GM18505 (cell line): ENCODE measurements around the gene ITM2B.
"Not testable (repeated sequence)": the region's sequence is repeated elsewhere in the genome, so short reads cannot be mapped to it uniquely, and the experiment has no call there.

Experiments used
- ATAC-seq: cut with Tn5 transposase; IDR thresholded peaks from one replicate; pipeline ENCODE4 v1.9.1; 2021; ENCODE audit not compliant: unreplicated experiment
- POLR2A ChIP-seq: IDR thresholded peaks from 4 replicates; pipeline ENCODE4 v1.6.1; 2011; ENCODE audit warnings: borderline replicate concordance; ENCODE audit not compliant: insufficient read depth, insufficient read length; ENCODE audit errors: extremely low read depth

The ITM2B gene

GRCh38 chr13:48233046-48233888 lies at the start of gene ITM2B:
Gene ITM2B, plus strand, starts transcription at chr13:48233206. Its CDS starts 155 bp downstream, at chr13:48233361.
- ATAC-seq, result peak; percentile 48
- TF ChIP-seq POLR2A, result peak; percentile 36

GRCh38 chr13:48184260-48184659 lies 48.7 kb upstream of the ITM2B start:
- no peak for TF ChIP-seq POLR2A
- no peak for ATAC-seq

DNA sequence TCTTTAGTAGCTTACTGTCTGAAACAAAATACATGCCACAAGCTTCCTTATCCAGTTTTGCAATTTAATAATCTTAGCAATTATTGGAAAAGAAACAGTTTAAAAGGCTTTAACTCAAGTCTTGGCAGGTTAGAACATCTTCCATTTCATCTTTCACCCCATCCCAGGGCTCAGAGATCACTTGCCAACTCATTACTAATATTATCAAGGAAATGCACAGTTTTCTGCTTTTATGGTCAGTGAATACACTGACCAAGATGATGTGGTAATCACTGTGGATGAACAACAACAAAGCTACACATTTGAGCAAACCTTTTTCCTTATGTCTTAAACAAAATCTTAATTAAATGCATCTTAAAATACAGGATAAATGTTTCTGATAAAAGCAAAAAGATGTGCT lies 48.0 kb upstream of the ITM2B start:
- no peak for ATAC-seq
- TF ChIP-seq POLR2A, result no peak

- no peak for ATAC-seq
- TF ChIP-seq POLR2A, result no peak
Measured at GRCh38 chr13:48186722-48187121, 46.3 kb upstream of the ITM2B start.

DNA sequence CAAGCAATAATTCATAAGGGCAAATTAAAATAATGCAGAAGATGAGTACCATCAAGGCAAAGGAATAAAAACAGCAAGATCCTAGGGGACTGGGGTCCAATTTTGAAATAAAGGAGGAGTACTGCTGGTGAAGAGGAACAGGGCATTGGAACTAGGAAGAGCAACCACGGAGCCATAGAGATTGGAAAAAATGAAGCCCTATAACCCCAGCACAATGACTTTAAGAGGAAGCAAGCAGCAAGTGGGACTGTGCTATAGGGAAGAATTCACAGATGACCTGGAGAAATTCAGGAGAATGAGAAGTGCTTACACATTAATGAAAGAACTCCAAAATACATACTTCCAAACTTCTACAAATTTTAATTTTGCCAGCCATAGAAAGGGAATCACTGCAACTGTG lies 44.9 kb upstream of the ITM2B start:
- no peak for TF ChIP-seq POLR2A
- ATAC-seq, result no peak

GRCh38 chr13:48188601-48189000 lies 44.4 kb upstream of the ITM2B start:
- no peak for ATAC-seq
- TF ChIP-seq POLR2A, result no peak

GRCh38 chr13:48189171-48189570 lies 43.8 kb upstream of the ITM2B start:
- TF ChIP-seq POLR2A, result no peak
- no peak for ATAC-seq

DNA sequence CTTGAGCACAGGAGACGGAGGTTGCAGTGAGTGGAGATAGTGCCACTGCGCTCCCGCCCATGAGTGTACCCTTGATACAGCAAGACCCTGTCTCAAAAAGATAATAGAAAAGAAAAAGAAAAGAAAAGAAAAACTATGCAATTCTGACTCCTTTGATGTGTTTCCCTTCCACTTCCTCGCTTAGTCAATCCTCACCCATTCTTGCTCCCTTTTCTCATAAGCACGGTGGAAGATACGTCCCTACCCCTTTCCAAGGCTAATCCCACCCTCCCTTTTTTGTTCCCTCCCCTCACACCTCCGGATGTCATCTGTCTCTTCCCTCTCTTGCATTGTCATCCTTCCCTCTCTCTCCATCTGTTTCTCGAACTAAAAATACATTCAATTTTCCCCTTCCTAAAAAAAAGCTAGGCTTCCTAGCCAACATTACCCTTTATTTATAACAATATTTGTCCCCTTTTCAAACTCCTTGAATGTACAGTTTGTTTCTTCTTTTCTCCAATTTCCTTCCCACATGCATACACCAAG lies 40.5 kb upstream of the ITM2B start:
- ATAC-seq, result no peak

DNA sequence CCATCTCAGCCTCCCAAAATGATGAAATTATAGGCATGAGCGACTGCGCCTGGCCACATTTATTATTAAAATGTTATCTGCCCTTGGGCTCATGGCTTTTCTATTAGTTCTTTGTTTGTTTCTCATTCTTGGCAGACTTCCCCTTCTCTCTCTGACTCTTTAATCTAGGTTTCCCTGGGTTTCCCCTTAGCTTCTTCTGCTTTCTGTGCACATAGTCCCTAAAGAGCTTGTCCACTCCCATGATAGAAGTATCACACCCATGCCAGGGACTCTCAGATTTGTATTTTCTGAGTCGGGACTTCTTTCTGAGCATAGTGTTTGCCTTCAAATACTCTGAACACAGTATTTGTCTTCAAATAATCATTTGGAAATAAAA lies 38.6 kb upstream of the ITM2B start:
- ATAC-seq, result peak; percentile 74
- TF ChIP-seq POLR2A, result no peak

More for the DNA sequence above, 40.5 kb upstream of the ITM2B start:
- TF ChIP-seq POLR2A, result no peak

GRCh38 chr13:48199404-48199946 lies 33.5 kb upstream of the ITM2B start:
- ATAC-seq, result no peak
- TF ChIP-seq POLR2A, result no peak

- ATAC-seq, result no peak
- no peak for TF ChIP-seq POLR2A
Measured at GRCh38 chr13:48201044-48201443, 32.0 kb upstream of the ITM2B start.

- not testable (repeated sequence) for ATAC-seq
Measured at GRCh38 chr13:48207207-48207606, 25.8 kb upstream of the ITM2B start.

DNA sequence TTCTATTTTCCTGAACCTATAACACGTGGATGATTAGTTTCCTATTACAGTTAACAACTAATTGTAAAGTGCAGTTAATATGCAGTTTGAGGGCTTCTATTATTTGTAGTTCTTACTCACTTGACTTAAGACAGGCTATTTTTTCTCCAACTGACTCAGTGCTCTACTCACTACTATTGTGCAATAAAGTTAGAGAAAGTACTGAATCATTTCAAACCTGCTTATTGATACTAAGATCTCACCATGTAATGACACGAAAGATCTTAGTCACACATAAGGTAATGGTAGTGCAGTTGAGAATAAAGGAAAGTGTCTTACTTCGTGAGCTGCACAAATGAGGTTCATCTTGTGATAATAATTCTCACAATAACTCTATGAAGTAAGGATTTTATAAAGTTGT lies 22.8 kb upstream of the ITM2B start:
- TF ChIP-seq POLR2A, result no peak
- ATAC-seq, result no peak

DNA sequence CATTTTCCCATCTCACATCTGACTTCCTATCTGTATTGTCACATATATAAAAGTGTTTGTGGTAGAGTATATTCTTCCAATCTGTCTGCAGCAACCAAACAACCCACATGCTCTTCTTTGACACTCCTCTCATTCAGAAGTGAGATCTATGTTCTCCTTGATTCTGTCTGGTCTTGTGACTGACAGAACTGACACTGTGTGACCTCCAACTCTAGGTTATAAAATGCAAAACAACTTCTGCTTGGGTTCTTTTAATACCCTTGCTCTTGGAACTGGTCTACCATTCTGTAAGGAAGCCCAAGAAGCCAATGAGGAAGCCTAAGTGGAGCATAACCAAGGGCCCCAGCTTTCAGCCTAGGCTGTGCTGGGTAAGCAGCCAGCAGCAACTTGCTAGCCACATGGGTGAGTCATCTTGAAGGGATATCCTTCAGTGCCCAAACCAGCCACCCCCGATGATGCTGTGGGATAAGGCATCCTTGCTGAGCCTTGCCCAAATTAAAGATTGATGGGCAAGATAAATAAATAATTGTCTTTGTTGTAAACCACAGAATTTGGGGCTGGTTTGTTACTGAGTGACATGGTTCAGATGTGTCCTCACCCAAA lies 18.4 kb upstream of the ITM2B start:
- no peak for ATAC-seq
- TF ChIP-seq POLR2A, result no peak

DNA sequence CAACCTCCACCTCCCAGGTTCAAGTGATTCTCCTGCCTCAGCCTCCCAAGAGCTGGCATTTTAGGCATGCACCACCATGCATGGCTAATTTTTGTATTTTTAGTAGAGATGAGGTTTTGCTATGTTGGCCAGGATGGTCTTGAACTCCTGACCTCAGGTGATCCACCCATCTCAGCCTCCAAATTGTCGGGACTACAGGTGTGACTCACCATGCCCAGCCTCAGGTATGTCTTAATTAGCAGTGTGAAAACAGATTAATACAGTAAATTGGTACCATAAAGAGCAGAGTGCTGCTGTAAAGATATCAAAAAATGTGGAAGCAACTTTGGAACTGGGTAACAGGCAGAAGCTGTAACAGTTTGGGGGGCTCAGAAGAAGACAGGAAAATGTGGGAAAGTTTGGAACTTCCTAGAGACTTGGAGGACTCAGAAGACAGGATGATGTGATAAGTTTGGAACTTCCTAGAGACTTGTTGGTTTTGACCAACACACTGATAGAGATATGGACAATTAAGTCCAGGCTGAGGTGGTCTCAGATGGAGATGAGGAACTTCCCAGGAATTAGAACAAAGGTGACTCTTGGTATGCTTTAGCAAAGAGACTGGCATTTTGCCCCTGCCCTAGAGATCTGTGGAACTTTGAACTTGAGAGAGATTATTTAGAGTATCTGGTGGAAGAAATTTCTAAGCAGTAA lies 17.3 kb upstream of the ITM2B start:
- not testable (repeated sequence) for ATAC-seq
